Head of caudate nucleus (tissue), 42 donors: ENCODE data around the gene CTBP2.
A peak's percentile ranks its signal among the peaks of the same experiment; 100 is the strongest.

ENCODE experiments used
- DNase-seq, 42 donors: peaks; one replicate each; pipeline versions ENCODE4 v3.0.0 to v3.0.0-alpha.2; 2020 to 2021; ENCODE audit warnings: mixed read lengths in 7 of 42
- intact Hi-C: fragments of 100-400 bp; cut with DNase I; formaldehyde crosslinking; loops from one replicate; pipeline ENCODE4 v1.15.0; 2022

The CTBP2 gene

GRCh38 chr10:125026036-125026931, 134.1 kb downstream of the CTBP2 start:
- intact Hi-C loops, result no loop called here
- no peak for DNase-seq

GRCh38 chr10:125025341-125025740, 135.0 kb downstream of the CTBP2 start:
- intact Hi-C loops, result no loop called here
- no peak for DNase-seq

DNA sequence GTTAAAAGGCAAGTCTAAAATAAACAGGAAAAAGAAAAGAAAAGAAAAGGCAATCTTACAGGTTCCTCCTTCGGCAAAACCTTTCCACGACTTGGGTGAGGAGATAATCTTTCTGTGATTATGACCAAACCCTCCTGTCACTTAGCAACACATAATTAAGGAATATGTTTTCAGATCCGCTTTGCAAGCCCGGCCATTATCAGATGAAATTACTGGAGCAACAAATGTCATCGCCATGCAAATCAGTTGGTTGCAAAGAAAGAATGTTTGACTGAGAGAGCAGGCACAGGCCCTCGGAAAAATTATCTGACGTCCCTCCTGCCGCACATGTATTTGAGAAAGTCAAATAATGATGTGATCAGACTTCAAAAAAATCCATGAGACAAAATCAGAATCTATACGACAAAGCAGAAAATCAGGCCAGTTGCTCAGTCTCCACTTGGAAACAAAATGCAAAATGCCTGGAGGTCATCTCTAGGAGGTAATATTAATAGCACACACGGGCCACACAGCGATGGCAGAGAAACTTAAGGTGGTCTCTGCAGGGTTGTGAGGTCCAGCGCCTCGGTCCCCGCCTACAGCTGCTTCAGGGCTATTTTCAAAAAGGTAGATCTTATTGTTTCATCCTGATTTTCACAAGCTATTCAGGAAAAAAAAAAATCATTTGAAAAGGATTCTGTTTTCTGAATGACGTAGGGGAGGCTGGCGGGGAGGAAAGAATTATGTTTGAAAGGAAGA, 135.7 kb downstream of the CTBP2 start:
- DNase-seq, result peak in 1 of 42 donors; percentile 20
- intact Hi-C loops, result no loop called here

DNA sequence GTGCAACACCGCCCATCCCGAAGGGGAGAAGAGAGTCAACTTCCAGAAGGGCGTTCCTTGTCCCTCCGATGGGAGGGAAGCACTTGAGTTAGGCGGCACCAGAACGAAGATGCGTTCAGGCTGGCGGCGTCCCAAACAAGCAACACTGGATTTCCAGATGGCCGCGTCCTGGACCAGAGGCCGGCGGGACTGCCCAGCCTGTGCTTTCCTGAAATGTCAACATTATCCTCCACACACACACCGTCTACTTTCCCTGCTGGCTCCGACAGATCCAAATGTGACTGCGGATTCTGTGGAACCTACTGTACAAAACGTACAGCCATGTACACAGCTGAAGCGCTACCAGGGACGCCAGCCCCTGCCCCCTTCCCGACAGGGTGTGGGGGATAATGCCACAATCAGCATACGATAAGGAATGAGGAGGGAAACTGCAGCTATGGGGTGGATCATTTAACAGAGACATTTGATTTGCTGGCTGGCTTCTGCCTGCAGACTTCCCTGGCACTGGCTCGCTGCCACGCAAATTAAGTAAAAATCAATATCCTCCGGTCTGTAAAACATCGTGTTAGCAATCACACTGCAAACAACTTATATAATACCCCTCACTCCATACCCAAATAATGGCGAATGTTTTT, 136.4 kb downstream of the CTBP2 start:
- peak in 31 of 42 donors; percentile 35 to 82 (median 60) for DNase-seq

DNA sequence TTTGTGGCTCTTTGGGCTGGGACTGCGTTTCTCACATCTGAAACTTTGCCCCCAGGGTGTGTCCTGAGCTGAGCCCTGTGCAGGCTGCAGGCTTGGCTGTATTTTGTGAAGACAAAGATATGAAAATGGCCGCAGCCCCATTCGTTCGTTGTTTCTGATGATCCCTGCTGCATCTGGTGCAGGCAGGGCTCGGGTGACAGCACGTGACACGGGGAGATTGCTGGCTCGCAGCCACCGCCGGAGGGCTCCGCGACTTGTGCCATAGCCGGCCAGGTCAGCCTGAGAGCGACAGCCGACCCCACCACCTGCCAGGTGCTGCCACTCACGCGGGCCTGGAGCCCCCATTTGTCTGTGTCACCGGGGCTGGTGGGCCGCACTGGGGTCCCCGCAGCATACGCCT, 137.1 kb downstream of the CTBP2 start:
- peak in 20 of 42 donors; percentile 12 to 69 (median 50) for DNase-seq
- intact Hi-C loops, result no loop called here

More for the DNA sequence above, 136.4 kb downstream of the CTBP2 start:
- intact Hi-C loops, result no loop called here

GRCh38 chr10:125022671-125023070, 137.7 kb downstream of the CTBP2 start:
- intact Hi-C loops, result no loop called here
- DNase-seq, result no peak

DNA sequence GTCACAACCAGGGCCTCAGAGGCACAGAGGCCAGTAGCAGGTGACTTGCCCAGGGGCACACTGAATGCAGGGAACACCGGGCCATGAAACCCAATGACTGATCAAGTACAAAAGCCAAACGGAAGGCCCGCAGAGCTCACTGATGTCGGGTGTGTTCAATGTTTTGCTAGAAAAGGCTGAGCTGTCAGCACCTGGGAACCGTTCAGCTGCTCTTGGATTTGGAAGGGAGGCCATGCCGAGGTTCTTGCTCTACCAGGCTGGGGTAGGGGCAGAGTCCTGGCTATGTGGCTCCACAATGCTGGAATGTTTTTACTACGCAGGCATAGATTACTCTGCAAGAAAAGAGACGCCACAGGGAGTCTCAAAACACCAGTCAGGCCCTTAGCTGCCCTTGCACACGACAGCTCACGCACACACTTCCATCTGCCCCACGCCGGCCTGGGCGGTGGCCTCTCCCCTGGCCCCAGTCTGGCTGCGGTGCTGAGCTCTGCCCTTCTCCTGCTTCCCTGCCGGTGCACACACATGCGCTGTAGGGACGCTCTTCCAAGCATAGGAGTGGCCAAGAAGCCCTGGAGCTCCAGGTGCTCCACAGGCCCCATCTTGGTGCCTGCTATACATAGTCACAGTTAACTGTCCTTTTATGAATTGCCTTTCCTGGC, 138.5 kb downstream of the CTBP2 start:
- no peak for DNase-seq
- intact Hi-C loops, result no loop called here

DNA sequence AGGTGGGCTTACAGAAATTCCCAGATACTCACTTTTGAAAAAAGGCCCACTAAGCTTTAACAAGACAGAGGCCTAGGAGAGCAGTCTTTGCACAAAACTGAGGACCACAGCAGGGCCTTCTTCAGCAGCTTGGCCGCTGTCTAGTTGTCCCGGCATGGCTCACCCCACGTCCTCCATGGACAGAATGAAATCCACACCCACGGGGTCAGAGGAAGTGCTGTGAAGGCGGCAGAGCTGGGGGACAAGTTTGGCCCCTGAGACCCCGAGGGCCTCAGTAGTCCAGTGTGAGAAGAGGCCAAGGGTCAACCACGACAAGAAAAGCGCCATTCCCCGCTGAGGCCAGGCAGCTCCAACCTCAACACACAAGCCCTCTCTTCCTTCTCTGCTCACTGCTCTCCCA, 139.5 kb downstream of the CTBP2 start:
- DNase-seq, result no peak
- intact Hi-C loops, result no loop called here

- no peak for DNase-seq
- intact Hi-C loops, result no loop called here
Observed at GRCh38 chr10:125020386-125020785, 140.0 kb downstream of the CTBP2 start.

DNA sequence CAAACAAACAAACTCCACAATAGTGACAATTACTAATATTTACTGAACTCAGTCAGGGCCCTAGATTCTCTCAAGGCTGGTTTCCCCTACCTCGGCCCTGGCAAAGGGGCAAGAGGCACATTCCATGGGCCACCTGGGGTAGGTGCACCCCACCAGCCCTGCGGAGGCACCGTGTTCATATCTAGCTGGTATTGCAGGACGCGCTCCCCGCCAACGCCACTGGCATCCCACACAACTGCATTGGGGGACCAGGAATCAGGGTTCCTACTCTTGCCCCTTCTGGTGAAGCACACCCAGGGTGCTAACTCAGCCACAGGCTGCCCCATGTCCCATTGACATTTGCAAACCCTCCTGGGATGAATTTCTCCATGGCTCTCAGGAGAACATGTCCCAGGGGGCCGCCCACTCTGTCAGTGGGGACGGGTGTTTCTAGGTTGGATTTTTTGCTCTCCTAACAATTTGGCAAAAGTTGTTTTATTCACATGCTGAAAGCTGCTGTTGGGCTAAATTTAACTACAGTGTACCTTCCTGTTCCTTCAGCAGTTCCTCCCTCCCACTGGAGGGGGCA, 141.7 kb downstream of the CTBP2 start:
- no peak for DNase-seq
- intact Hi-C loops, result no loop called here

DNA sequence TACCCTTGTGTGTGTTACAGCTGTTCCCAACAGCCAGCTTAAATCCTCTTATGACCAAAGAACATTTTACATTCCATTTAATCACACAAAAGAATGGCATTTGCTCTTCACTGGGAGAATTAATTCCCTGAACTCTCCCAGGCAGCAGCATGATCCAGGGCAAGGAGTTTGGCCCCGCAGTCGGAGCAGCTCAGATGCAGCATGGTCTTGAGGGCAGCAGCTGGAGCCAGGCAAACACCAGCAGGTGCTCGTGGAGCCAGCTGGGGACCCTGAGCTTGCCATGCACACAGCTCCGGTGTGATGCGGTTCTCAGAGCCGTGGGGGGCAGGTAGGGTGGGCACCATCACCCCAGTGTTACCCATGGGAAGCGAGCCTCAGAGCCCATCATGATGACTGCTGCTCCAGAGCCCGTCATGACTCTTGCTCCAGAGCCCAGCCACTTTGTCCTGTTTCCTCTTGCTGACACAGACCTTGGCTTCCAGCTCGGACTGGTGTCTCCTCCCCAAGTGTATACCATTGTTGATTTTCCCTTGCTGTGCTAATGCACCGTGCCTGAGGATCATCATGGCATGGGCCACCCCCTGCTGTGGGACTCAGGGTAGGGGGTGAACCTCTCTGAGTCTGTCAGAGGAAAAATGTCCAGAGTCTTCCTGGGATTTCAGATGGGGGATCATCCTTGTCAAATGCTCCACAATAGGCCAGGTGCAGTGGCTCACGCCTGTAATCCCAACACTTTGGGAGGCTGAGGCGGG, 142.6 kb downstream of the CTBP2 start:
- intact Hi-C loops, result no loop called here
- no peak for DNase-seq

DNA sequence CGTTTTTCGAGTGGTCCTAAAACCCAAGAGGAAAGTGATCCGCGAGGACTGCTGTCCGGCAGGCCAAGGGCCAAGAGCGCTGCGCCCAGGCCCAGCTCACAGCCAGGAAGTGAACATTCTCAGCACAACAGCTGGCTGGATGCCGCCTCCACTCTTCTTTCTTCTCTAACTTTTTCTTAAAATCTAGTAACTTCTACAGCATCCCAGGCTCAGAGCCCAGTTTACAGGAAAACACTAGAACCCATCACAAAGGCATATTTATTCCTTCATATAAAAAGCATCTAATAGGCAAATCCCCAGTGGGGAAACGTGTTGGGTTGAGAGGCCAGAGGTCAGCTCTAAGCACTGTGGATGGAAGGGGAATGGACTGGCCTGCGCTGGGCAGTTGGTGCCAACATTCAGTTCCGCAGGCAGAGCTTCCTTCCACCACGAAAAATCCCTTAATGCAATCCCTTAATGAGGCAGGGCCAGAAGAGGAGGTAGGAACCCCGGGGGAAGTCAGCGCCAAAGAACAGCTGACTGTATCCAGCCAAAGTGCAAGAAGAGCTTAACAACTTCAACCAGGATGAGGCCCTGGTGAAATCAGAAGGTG, 143.7 kb downstream of the CTBP2 start:
- intact Hi-C loops, result no loop called here
- peak in 24 of 42 donors; percentile 20 to 81 (median 57) for DNase-seq

DNA sequence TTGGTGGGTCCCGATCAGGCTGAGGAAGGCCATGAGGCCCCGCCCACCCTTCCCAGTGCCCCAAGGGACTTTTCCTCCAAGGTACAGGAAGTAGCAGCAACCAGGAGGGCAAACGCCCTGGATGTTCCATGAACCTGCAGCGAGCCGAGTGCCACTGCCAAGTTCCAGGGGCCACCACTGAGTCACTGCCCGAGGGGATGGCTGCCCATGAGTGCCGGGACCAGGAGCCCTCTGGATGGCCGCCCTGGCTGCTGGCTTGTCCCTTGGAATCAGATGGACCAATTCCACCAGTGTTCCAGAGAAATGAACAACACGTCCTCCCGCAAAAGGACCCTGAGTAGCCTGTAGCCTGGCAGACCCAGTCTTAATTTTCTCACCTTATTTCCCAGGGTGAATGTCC, 144.2 kb downstream of the CTBP2 start:
- intact Hi-C loops, result no loop called here
- peak in 22 of 42 donors; percentile 13 to 84 (median 66) for DNase-seq

DNA sequence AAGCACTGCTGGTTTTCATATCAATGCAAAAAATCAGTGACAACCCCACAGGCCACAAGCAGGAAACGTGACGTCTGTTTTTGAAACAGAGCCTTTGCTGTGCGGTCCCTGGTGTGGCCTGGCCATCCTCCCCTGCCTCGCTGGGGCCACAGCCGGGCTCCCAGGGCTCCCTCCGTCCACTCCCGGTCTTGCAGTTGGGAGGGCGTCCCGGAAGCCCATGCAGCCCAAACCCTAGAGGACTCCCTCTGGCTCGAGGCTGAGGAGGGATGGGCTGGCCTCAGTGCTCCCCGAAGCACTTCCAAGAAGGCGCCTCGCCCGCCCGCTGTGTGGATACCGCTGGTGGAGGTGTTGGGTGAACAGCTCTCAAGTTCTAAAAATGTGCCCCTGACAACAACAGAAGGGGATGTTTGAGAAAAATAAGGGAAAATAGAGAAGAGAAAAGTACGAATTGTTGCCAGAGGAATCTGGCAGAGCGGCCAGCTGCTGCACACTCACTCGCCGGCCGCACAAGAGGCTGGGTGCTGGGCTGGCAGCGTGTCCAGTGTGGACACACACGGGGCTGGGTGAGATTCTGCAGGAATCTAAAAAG, 144.9 kb downstream of the CTBP2 start:
- intact Hi-C loops, result no loop called here
- peak in 18 of 42 donors; percentile 13 to 74 (median 53) for DNase-seq

GRCh38 chr10:125014836-125015355, 145.5 kb downstream of the CTBP2 start:
- no peak for DNase-seq
- intact Hi-C loops, result no loop called here

GRCh38 chr10:125014086-125014830, 146.1 kb downstream of the CTBP2 start:
- no peak for DNase-seq
- intact Hi-C loops, result no loop called here

GRCh38 chr10:125013529-125013872, 146.9 kb downstream of the CTBP2 start:
- intact Hi-C loops, result no loop called here
- no peak for DNase-seq
